Vagina (tissue), 2 donors: Measurements from ENCODE around the gene CPLX4.

ENCODE experiments used
- POLR2A ChIP-seq, 2 donors: fragments of 450-650 bp; IDR thresholded peaks; one replicate each; pipeline ENCODE4 v1.6.1; 2017; ENCODE audit warnings: antibody characterized with exemption in 2 of 2, mild to moderate bottlenecking in 2 of 2, moderate library complexity in 2 of 2
- POLR2AphosphoS5 ChIP-seq, 2 donors: sonication (generic); formaldehyde crosslinking; IDR thresholded peaks; one replicate each; pipeline ENCODE4 v1.9.0; 2017; ENCODE audit warnings: antibody characterized with exemption in 2 of 2, mild to moderate bottlenecking in 2 of 2, low read depth in 1 of 2; ENCODE audit not compliant: insufficient read depth in 1 of 2

DNA sequence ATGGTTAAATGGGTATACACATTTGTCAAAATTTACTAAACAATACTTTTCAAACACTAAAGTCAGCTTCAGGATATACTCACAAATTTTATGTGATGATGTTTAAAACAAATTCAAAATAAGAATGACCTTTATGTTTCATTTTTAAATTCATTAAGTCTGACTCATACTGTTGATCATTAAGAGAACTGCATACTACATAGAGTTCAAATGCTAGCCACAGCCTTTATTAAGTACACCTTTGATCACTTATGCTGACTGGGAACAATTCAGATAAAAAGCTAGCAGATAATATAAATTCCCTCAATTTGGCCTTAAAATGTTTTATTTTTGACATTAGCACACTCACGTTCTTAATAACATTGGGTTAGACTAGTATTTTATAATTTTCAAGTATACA lies 26.5 kb upstream of the CPLX4 start:
- TF ChIP-seq POLR2AphosphoS5 (IDR thresholded peaks at IDR 0.05; ENCODE audit: insufficient read depth in 1 of 2, low read depth in 1 of 2) = no peak
- no peak for TF ChIP-seq POLR2A (IDR thresholded peaks at IDR 0.05)
